Measurements from ENCODE around the gene COX7A2.

COX7A2 gene

DNA sequence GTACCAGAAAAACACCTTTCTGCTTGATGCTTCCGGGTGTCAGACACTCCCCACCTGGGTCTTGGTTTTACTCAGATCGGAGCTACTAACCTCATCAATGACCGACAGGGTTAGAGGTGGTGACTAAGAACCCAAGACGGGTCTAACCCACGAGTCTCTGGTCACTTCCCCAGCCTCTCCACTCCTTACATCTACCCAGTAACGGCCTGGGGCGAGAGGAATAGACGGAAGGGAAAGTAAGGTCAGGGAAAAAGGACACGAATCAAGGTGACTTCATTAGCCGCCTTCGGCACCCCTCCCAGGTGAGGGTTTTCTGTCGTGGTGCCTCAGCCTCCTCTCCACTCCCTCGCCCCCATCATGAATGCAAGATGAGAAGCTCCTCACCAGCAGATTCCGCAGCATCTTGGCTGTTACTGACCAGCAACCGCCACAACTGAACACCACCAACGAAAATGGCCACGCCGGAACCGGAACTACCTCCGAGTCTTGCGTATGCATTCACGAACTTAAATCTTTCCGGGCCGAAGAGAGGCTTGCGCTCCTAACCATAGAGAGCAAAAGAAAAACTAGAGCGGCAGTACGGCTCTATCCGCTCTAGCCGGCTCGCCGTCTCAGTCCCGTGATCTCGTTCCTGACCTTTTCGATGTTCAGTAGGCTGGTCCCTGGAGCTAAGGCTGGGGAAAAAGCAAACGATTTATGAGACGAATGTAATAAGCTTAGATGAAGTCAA lies at the start of gene COX7A2:
COX7A2 (minus strand) TSS at position 469 of the 730 bp plus-strand sequence; CDS start at position 402, 67 bp downstream.
- peak; percentile 97 for DNase-seq

- DNase-seq = no peak
These were observed 49.0 kb upstream of the COX7A2 start for GRCh38 chr6:75292555-75292954.

GRCh38 chr6:75291744-75292143 lies 48.1 kb upstream of the COX7A2 start:
- DNase-seq = no peak

GRCh38 chr6:75291331-75291730 lies 47.7 kb upstream of the COX7A2 start:
- no peak for DNase-seq

DNA sequence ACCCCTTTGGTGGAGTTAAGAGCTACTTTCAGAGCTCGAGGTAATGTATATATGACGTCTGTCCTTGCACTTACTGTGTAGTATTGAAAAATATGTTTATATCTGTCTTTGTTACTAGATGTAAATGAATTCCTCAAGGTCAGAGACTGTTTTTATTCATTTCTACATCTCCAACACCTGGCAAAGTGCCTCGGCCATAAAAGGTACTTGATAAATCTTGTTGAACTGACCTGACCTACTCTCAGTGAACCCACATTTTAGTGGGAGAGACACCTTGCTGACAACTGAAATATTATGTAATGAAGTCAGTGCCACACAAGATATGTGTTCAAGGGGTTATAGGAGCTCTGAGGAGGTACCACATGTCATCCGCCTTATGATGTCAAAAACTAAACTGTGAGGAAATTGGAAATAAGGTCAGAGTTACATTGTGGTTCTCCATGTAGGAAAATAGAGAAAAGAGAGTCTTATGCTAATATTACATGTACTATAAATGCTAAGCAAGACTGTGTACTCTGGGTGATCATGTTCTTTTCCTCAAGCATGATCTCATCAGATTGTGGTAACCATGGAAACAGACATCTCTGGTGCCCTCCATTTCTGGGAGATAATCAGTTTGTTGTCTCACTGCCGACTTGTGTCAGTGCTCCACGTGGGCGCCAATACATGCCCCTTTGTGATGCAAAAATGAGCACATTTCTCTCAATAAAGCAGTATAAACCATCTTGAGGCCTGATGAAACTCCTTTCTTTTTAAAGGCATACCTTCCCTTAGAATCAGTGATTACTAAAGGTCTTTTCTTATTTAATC lies 46.7 kb upstream of the COX7A2 start:
- no peak for DNase-seq

DNA sequence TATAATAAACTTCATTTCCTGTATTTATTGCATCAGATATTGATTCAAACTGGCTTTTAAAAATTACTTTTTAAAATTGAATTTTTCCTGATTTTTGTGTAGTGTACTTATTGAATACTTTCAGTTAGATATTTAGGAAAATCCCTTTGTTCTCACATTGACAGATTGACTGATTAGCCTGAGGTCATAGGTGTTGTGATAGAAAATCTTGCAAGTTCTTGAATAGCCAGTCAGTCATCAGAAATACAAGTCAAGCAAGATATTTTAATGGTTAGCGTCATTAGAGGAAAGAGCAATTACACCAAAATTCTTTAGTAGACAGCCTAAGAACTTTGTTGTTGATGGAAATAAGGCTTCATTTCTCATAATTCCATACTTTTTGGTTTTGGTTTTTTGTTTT lies 44.4 kb upstream of the COX7A2 start:
- DNase-seq = no peak

DNA sequence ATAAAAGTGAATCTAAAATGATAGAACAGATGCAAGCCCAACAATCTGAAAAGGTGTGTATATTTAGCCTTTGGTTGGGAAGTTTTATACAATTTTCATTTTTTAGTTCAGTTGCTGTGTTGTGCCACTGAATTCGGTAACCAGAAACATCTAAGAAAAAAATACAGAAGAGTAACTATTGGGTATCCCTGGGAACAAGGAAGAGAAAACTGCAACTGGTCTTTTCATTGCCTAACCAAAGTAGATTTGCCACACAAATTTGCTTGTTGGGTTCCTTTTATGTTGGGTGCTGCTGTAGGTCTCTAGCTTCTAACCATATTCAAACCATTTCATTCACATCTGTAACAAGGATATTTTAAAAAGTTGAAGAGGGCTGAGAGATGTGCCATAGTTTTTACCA lies 43.8 kb upstream of the COX7A2 start:
- no peak for DNase-seq

- DNase-seq = no peak
These were observed 43.4 kb upstream of the COX7A2 start for GRCh38 chr6:75286955-75287354.

GRCh38 chr6:75285283-75285639 lies 41.7 kb upstream of the COX7A2 start:
- no peak for DNase-seq

- DNase-seq = peak; percentile 99
These were observed 41.2 kb upstream of the COX7A2 start, which contains the start of gene TMEM30A for GRCh38 chr6:75284632-75285282. Gene TMEM30A, minus strand, starts transcription at chr6:75284792. Its CDS starts 154 bp downstream, at chr6:75284638.

DNA sequence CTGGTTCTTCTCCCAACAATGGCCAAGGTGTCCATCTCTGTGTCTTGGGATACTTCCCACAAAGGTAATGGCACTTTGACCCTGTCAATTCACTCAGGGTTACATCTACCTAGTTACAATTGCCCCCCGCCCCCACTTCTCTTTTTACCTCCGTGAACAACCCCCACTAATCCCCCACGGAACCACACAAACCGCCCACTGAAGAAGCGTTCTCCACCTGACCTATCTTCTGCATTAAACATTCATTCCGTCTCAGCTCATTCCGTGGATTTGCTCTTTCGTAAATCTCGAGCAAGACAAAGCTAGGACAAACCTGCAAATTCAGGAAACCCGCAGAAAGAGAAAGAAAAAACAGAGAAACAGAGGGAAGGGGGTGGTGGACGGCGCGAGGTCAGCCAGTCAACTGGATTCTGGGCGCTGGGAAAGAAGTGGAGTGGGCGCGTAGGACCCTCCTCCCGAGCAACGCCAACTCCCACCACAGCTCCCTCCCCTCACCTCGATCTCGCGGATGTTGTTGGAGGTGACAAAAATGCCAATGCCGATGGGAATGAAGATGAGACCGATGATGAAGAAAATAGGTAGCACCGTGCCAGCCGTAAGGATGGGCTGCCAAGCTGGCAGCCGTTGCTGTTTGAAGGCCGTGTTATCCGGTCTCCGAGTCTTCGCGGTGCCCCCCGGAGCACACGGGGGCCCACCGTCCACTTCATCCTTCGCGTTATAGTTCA lies 40.5 kb upstream of the COX7A2 start:
- no peak for DNase-seq

- no peak for DNase-seq
These were observed 39.1 kb upstream of the COX7A2 start for GRCh38 chr6:75282706-75283105.

DNA sequence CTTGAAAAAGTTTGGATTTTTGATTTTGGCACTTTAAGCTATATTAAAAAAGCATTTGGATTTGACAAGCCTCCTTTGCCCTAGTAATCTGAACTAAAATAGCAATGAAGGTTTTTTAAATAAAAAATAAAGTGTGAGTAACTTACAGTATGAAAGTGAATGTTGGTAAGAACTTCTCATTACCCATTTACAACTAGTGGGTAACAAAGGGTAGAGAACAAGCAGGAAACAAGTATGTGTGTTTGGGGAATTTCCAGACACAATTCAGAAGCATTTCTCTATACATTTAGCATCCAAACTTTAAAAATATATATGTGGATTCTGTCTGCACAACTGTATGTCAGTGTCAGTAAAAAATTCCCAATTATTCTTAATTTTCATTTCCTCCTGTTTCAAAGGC lies 38.1 kb upstream of the COX7A2 start:
- no peak for DNase-seq

DNA sequence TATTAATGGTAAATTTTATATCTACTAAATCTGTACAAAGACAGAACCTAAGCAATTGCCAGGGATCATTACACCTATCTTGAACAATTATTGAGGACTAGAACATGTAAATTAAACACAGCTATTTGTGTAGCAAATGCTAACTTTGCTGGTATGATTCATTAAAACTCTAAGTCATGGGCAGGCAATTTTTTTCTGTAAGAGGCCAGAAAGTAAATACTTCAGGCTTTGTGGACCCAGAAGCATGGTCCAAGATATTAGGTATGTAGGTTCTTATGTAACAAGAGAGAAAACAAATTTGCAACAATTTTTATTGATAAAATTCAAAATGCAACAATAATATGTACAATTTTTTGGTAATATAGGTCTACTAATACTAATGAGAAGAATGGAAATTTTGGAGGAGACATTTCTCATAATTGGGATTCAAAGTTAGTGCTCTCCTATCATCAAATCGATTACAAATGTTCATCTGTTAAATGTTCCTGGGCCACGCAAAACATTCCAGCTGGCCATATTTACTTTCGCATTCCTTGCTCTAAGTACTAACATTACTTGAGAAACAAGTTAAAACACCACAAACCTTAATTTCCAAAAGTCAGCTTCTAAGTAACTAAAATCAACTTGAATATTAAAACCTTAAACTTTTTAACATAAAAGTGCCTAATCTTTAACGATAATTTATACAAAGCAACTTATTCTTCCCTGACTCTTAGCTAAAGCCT lies 36.7 kb upstream of the COX7A2 start:
- DNase-seq = no peak

GRCh38 chr6:75279418-75279817 lies 35.8 kb upstream of the COX7A2 start:
- no peak for DNase-seq

DNA sequence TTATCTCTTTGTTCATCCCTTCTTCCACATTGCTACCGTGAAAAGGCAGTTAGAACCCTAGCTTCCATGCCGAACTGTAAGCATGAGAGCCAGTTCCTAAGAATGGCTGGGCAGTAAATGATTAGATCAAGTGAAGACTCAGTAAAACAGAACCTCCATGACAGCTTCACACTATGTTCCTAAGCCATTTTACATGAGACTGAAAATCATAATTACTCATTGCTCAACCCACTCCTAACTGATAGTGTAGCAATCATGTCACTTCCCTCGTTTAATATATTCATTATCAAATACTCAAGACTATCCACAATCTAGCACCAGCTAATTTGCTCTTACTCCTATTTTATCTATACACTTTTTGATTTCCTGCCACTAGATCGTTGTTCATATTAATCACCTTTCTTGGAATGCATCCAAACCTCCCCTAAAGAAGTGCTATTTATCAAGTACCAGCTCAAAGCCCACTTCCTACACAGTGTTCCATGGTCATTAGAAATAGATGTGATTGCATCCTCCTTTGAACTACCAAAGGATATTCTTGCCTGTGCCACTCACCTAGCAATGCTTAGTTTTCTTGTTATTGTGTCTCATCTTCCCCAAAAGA lies 35.0 kb upstream of the COX7A2 start:
- peak; percentile 49 for DNase-seq

DNA sequence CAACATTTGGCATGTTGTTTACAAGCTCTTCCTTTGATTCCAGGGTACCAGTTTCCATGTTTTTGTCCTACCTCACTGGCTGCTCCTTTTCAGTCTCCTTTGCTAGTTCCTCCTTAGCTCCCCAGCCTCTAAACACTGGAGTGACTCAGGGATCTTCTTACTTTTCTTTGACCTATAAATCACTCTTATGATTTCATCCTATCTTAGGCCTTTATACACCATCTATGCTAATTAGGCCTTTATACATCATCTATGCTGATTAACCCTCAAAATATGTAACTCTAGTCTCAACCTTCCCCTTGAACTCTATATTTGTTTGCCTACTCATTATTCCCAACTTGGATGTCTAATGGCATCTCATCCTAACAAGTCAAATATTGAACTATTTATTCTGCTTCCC lies 31.5 kb upstream of the COX7A2 start:
- DNase-seq = no peak

- no peak for DNase-seq
These were observed 29.4 kb upstream of the COX7A2 start for GRCh38 chr6:75273009-75273408.

DNA sequence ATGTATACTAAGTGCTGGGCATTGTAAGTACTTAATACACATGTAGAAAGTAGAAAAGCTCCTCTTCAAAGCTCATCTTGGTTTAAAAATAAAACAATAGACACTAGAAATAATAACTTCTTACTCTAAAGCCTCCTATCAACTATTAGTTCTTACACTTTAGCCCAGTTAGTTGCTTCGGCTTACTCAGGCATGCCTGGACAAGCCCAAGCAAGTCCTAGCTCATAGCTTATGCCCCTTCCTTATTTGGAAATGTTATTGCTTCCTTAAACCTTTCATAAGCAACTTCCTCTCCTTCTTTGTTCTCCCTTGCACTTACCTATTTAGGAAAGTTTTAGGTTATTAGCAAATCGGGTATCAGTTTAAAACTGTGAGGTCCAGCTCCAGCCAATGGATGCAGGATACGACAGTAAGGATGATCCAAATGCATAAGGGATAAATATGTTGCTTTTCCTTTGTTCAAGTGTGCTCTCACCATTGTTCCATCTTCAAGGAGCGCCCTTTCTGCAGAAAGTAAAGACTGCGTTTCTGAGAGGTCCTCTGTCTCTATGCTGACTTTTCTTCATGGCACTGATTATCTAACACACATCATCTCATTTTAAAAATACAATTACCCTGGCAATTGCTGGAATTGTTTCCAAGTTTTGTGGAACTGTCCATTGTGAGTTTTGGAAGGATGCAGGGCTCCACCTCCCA lies 28.7 kb upstream of the COX7A2 start:
- DNase-seq = no peak

GRCh38 chr6:75268988-75269354 lies 25.4 kb upstream of the COX7A2 start:
- no peak for DNase-seq
